GM18502 (cell line): ENCODE data around the gene SNX33.

Source experiments
- ATAC-seq: cut with Tn5 transposase; IDR thresholded peaks from one replicate; pipeline ENCODE4 v1.9.1; 2021; ENCODE audit warnings: mild to moderate bottlenecking; ENCODE audit not compliant: unreplicated experiment, poor library complexity

The SNX33 gene

GRCh38 chr15:75659928-75660645, 12.4 kb downstream of the SNX33 start:
- ATAC-seq, result no peak

GRCh38 chr15:75661100-75661755, 13.5 kb downstream of the SNX33 start:
- ATAC-seq, result no peak

DNA sequence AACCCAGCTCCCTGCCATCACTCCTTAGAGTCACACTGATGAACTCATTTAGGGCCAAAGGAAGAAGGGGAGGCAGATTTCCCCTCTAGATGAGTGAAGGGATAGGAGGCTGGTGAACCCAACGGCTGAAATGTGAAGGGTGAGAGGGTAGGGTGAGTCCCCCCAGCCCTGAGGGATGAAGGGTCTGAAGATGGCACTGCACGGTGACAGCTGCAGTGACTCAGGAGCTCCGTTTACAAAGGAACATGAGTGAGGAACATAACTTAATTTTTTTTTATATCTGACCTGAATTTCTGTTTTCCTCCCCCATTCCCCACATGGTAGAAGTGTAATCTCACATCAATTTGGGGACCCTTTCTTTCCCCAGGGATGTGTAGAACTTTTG, 14.0 kb downstream of the SNX33 start:
- no peak for ATAC-seq

GRCh38 chr15:75662823-75663519, 15.3 kb downstream of the SNX33 start:
- no peak for ATAC-seq

GRCh38 chr15:75663931-75664421, 16.3 kb downstream of the SNX33 start:
- no peak for ATAC-seq

GRCh38 chr15:75666823-75667501, 19.2 kb downstream of the SNX33 start:
- ATAC-seq, result no peak

- no peak for ATAC-seq
Observed at GRCh38 chr15:75669191-75669878, 21.6 kb downstream of the SNX33 start.

GRCh38 chr15:75669879-75670212, 22.1 kb downstream of the SNX33 start:
- ATAC-seq, result no peak

DNA sequence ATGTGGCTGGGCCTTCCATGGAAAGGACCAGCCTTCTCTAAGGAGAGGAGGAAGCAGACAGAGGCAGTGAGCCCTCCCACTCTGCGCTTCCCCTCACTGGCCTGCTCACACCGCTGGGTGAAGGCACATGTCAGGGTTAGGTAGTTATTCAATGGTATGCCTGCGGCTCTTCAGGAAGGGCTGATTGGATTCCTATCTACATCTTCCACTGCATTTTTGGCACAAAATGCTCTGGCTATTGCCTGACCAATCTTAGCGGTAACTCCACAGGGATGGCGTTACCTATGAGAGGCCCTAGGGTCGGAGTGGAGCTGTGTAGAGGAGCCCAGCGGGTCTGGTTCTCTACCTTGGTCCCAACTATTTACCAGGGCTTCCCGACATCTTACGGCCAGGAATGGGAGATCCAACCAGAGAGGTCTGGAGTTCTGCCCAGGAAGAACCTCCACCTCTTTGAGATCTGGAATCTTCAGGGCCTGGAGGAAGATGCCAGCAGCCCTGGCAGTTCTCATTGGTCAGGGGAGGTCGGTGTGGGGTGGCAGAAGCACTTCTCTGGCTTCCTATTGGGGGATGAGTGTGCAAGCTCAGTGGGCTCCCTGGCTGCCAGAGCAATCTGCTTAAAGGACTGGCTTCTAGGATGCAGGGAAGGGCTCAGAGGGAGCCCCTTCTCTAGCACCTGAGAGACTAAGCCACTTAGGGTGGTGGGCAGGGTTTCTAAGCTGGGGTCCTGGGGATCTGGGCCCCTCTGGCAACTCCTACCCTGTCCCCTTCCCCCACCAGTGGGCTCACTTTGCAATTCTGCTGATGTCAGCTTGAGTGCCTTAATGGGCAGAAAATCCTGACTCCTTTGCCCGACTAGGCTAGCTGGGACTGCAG, 24.3 kb downstream of the SNX33 start:
- no peak for ATAC-seq

DNA sequence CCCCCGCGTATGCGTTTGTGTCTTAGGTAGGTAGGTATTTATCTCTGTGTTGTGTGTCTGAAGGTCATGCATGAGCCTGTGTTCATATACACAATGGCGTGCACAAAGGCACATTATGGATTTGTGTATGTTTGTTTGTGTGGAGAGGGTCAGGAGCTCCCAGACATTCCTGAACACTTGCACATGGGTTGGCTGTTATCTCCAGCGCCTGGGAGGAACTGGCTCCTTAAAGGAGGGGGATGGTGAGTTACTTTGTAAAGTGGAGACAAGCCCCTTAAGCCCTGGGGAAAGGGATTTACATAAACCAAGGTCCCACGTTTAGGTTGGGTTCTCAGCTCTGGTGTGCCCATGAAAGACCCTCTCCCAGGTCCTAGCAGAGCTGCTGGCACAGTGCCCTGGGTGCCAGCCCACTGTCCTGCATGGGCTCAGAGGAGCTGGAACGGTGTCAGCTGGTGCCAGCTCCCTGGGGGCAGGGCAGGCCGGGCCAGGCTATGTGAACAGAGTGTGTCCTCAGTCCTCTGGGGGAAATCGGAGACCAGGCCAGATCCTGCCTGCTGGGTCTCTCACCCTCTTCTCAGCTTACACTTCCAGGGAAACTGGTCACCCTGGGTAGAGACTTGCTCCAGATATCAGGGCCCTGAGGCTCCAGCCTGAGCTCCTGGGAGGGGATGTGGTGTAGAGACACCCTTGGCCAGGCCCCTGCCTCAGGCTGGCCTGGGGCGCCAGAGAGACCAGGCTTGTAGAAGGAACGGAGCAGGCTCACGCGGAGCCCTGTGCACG, 25.1 kb downstream of the SNX33 start:
- no peak for ATAC-seq

DNA sequence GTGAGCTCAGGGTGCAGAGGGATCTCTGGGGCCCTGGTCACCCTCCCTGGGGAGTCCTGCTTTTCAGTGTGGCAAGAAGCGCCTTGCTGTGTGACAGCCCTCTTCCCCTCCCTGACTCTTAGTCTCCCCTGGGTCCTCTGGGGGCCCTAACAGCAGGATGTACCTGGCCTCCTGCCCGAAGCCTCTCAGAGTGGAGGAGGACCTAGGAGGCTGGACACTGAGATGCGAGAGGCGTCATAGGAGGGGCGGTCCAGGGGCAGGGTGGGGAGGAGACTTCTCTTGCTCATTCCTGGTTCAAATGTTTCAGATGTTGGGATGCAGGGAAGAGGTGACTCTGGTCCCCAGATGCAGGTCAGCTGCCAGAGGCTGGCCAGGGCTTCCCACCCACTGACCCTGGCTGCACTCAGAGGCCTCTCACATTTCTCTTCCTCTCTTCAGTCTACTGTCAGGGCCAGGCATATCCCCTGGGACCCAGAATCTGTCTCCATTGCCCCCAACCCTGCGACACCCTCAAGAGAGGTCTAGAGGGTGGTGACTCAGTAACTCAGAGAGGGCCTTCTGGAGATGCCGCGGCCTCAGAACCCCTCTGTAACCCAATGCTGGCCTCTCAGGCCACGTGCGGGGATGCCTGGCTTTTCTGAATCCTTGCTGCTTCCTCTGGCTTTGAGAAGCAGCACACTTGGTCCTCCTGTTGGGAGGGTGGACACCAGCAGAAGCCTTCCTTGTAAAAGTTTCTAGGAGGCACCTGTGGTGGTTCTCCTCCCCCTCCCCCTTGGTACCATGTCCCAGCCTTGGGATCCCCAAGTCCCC, 25.9 kb downstream of the SNX33 start:
- ATAC-seq, result no peak

DNA sequence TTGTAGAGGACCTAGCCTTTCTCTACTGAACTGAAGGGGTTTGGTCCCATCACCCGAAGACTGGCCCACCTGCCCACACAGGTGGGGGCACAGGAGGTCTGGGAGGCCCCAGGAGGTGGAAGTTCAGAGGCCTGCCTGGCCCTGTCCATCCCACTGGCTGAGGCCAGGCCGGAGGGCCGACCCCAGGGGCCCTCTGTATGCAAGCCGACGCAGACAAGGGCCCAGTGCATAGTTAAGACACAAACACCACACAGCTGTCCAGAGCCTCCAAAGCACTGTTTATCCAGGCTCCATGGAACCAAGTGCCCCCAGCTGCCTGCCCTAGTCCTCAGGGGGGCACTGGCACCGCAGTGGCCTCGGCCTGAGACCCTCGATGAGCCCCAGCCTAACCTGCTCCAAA, 26.7 kb downstream of the SNX33 start:
- ATAC-seq, result no peak

GRCh38 chr15:75675579-75676404, 28.1 kb downstream of the SNX33 start:
- no peak for ATAC-seq

- no peak for ATAC-seq
Observed at GRCh38 chr15:75676688-75677464, 29.2 kb downstream of the SNX33 start.

GRCh38 chr15:75677465-75678323, 30.0 kb downstream of the SNX33 start:
- no peak for ATAC-seq
